Activated naive CD8-positive, alpha-beta T cell treated with anti-CD3 and anti-CD28 coated beads, Interleukin-2, amount 50 U/mL, for 16 hours (primary cell): Measurements from ENCODE around the gene SPINT2.
A peak's percentile ranks its signal among the peaks of the same experiment; 100 is the strongest.
"Not testable (repeated sequence)": the region's sequence is repeated elsewhere in the genome, so short reads cannot be mapped to it uniquely, and the experiment has no call there.

ENCODE experiments used
- DNase-seq: peaks from one replicate; pipeline ENCODE4 v3.0.0-alpha.2; 2020; ENCODE audit warnings: low read depth, low spot score

SPINT2 gene

GRCh38 chr19:38320969-38321339, 56.6 kb downstream of the SPINT2 start:
- no peak for DNase-seq

DNA sequence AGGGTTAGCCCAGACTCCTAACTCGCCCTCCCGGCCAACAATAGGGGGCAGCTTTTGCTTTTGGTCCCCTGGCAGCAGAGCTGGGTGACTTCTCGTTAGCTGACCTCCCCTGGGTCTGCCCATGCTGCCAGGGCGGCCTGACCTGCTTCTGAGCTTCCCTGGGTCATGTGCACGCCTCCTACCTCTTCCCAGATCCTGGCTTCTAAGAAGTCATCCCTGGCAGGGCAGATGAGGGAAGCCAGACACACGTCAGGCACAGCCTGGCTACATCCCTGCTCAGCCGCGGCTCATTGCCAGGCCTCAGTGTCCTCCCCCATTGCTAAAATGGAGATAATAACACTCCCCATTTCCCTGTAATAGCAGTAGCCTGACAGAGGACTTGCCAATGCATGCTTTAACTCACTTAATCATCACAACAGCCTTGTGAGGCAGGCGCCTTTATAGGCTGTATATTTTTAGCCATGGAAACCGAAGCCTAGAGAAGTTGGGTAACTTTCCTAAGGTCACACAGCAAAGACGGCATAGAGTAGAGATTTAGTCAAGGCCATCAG, 57.3 kb downstream of the SPINT2 start:
- no peak for DNase-seq

DNA sequence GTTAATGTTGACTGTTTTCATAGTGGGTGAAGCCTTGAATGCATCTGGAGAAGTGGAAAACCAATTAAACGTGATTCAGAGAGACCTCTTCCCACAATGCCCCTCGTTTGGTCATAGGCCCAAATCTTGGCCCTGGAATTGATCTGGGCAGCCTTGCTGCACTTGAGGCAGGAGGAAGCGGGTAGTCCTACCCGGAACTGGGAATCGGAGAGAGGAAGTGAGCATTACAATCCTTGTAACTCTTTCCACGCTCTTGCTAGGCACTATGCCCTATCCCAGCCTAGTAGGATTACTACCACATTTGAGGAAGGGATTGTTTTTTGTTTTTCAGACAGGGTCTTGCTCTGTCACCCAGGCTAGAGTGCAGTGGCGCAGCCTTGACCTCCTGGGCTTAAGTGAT, 58.9 kb downstream of the SPINT2 start:
- DNase-seq = no peak

GRCh38 chr19:38324431-38324830, 60.1 kb downstream of the SPINT2 start:
- DNase-seq = no peak

DNA sequence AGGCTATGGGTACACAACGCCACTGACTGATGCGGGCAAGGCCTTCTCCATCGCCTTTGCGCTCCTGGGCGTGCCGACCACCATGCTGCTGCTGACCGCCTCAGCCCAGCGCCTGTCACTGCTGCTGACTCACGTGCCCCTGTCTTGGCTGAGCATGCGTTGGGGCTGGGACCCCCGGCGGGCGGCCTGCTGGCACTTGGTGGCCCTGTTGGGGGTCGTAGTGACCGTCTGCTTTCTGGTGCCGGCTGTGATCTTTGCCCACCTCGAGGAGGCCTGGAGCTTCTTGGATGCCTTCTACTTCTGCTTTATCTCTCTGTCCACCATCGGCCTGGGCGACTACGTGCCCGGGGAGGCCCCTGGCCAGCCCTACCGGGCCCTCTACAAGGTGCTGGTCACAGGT, 62.2 kb downstream of the SPINT2 start:
- DNase-seq = no peak

- DNase-seq = no peak
Observed at GRCh38 chr19:38329651-38330050, 65.3 kb downstream of the SPINT2 start.

- no peak for DNase-seq
Observed at GRCh38 chr19:38331728-38332127, 67.4 kb downstream of the SPINT2 start.

GRCh38 chr19:38333245-38333644, 68.9 kb downstream of the SPINT2 start:
- no peak for DNase-seq

DNA sequence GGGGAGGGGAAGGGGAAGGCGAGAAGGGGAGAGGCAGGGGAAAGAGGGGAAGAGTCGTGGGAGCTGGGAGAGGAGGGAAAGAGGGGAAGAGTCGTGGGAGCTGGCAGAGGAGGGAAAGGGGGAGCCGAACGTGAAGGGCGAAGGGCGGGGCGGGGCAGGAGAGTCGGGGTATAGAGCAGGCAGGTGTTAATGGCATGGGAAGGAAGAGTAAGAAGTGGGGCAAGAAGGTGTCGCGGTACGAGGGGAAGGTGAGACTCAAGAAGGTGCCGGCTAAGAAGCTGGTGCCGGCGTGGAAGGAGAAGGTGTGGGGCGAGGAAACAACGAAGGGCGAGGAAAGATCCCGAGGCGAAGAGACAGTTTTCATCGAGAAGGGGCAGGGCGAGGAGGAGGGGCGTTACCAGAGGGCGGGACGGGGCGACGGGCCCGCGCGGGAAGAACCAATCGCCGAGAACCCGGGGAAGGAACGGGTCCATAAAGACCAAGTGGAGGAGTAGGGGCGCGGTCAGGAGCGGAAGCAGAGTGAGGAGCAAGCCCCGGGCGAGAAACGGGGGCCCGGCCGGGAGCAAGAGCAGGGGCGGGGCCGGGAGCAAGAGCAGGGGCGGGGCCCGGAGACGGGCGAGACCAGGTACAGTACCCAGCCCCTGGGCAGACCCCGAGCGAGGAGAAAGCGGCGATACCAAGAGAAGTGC, 71.7 kb downstream of the SPINT2 start:
- peak; percentile 87 for DNase-seq

- peak; percentile 87 for DNase-seq
Observed at GRCh38 chr19:38336638-38337359, 72.4 kb downstream of the SPINT2 start.

GRCh38 chr19:38337360-38337653, 72.9 kb downstream of the SPINT2 start:
- DNase-seq = no peak

GRCh38 chr19:38339011-38339410, 74.6 kb downstream of the SPINT2 start:
- not testable (repeated sequence) for DNase-seq

GRCh38 chr19:38340927-38341326, 76.6 kb downstream of the SPINT2 start:
- no peak for DNase-seq
